HFF-Myc (cell line): Measurements from ENCODE around the gene SLC25A18.

ENCODE experiments used
- DNase-seq: peaks from one replicate; pipeline ENCODE4 v3.0.0-alpha.2; 2011; ENCODE audit warnings: low read depth; ENCODE audit errors: extremely low read depth
- H3K4me3 ChIP-seq: replicated peaks from 2 replicates; pipeline ENCODE4 v1.5.1; 2011; ENCODE audit warnings: low read depth, mild to moderate bottlenecking, control low read depth, low read length
- TF ChIP-seq, protein P1 (sequence below): IDR thresholded peaks from 2 replicates; pipeline ENCODE4 v1.5.1; 2012; ENCODE audit warnings: mild to moderate bottlenecking, low read depth, low read length, control low read depth; ENCODE audit errors: missing control alignments

The SLC25A18 gene

DNA sequence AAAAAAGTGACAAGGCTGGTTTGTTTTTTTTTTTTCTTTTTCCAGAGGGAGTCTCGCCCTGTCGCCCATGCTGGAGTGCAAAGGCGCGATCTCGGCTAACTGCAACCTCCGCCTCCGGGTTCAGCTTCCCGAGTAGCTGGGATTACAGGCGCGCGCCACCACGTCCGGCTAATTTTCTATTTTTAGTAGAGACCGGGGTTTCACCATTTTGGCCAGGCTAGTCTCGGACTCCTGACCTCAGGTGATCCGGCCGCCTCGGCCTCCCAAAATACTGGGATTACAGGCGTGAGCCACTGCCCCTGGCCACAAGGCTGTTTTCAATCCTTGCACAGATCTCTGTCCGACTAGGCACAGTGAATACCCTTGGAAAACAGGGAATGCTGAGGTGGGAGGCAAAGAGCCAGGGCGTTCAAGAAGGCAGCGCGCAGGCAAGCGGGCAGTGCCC lies 64.7 kb downstream of the SLC25A18 start:
- TF ChIP-seq, protein P1, sequence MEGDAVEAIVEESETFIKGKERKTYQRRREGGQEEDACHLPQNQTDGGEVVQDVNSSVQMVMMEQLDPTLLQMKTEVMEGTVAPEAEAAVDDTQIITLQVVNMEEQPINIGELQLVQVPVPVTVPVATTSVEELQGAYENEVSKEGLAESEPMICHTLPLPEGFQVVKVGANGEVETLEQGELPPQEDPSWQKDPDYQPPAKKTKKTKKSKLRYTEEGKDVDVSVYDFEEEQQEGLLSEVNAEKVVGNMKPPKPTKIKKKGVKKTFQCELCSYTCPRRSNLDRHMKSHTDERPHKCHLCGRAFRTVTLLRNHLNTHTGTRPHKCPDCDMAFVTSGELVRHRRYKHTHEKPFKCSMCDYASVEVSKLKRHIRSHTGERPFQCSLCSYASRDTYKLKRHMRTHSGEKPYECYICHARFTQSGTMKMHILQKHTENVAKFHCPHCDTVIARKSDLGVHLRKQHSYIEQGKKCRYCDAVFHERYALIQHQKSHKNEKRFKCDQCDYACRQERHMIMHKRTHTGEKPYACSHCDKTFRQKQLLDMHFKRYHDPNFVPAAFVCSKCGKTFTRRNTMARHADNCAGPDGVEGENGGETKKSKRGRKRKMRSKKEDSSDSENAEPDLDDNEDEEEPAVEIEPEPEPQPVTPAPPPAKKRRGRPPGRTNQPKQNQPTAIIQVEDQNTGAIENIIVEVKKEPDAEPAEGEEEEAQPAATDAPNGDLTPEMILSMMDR = no peak
- peak overlapping the region; percentile 100 for H3K4me3 ChIP-seq
- DNase-seq = no peak

DNA sequence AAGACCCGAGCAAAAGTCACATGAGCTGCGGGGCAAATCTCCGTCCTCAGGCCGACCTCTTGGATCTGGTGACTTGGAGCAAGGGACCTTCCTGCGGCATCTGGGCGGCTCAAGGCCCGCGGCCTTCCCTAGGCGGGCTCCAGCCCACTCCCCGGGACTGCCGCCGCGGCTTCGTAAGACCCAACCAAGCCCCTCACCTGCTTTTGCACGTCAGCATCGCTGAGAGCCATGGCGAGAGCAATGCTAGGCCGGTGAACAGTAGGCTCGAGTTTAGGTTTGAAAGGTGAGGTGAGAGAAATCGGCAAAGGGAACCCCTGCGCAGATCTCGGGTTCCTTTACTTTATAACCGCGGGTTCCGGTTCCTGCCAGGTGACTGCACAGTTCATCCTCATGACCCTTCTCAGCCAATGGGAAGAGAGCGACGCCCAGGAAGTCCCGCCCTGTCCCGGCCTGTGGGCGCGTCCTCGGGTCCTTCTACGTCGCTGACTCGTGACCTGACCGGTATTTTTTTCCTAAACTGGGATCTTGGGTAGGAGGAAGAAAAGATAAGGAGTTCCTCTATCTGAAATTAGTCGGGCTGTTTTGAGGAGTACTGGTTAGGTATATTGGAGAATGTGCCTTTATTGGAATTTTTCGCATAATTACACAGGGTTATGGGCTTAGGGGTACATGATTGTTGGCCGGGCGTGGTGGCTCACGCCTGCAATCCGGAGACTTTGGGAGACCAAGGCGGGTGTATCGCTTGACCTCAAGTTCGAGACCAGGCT lies 65.3 kb downstream of the SLC25A18 start, which contains the start of gene ATP6V1E1:
Gene ATP6V1E1, minus strand, starts transcription at position 344 of the 767 bp plus-strand sequence. Its CDS starts 114 bp downstream, at position 230.
- H3K4me3 ChIP-seq = peak within 1 kb of the TSS; percentile 100
- TF ChIP-seq, protein P1 = no peak
- peak; percentile 87 for DNase-seq

DNA sequence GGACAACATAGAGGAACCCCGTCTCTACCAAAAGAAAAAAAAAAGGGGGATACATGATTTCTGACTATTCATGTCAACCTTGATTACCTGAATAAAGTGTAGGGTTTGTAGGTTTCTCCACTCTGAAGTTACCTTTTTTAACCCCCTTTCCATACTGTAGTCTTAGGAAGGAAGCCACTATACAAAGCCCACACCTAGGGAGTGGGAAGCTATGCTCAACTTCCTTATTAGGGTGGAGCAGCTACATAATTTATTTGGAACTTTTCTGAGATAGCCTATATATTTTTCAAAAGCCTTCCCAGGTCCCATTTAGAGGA lies 65.8 kb downstream of the SLC25A18 start:
- peak overlapping the region; percentile 100 for H3K4me3 ChIP-seq
- DNase-seq = no peak
- TF ChIP-seq, protein P1 = no peak

DNA sequence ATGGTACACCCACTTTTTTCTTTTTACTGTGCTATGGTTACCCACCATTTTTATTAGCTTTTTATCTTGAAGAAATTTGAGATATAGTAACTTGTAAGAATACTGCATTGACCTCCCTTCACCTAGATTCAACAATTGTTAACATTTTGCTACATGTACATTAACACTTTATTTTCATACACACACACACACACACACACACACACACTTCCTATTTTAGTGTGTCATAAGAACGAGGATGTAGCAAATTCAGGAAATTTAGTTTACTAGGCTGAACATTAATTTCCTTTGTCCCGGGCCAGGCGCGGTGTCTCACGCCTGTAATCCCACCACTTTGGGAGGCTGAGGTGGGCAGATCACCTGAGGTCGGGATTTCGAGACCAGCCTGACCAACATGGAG lies 66.3 kb downstream of the SLC25A18 start:
- TF ChIP-seq, protein P1 = no peak
- DNase-seq = no peak
- H3K4me3 ChIP-seq = peak overlapping the region; percentile 100

DNA sequence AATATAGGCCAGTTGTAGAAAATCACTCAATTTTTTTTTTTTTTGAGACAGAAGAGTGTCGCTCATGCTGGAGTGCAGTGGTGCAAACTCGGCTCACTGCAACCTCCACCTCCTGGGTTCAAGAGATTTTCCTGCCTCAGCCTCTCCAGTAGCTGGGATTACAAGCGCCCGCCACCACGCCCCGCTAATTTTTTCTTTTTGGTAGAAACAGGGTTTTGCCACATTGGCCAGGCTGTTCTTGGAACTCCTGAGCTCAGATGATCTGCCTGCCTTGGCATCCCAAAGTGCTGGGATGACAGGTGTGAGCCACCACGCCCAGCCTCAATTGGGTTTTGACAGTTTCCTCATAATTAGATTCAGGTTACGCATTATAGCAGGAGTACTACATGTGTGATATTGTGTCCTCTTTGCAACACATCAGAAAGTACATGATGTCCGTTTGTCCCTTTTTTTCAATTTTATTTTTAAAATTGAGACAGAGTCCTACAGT lies 67.8 kb downstream of the SLC25A18 start:
- TF ChIP-seq, protein P1 = no peak
- no peak overlapping the region for H3K4me3 ChIP-seq
- DNase-seq = no peak

DNA sequence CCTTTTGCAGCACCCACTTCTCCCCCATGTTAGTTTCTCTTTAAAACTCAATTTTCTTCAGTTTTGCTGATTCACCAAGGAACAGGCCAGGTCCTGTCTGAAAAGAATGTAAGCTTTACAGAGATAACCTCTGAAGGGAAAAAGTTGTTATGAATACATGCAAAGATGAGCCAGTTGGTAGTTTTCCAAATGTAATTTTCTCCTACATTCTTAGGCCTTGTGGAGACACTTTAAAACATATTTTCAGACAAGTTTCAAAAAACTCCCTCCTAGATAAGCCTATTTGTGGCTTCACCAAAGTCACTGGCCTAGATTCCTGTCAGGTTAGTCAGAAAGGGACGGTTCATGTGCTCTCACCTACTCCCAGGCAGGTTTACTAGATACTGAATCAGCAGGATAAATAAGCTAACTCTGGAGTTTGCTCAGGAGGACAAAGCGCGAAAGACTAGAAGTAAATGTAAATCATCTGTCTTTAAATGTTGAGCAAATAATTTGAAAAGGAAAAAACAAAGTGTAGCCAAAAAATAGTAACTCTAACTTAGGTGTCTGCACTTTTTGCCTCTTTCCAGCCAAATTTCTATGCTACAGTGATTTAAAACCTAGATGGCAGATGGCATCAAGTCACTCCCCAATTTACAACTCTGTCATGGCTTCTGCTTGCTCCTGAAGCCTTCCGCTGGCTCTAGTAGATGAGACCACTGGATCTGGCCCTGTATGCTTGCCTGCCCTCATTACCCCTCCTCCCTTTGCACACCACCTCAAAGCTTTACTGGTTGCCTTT lies 70.1 kb downstream of the SLC25A18 start:
- DNase-seq = no peak
- H3K4me3 ChIP-seq = no peak overlapping the region

More for the DNA sequence above, 70.1 kb downstream of the SLC25A18 start:
- TF ChIP-seq, protein P1 = no peak
